ENCODE data around the gene KMT5B. TPM values are rescaled to one million over a fixed set of nuclear protein-coding genes. Genes with fewer than 3 reads are reported as not detected.

KMT5B gene
- total and polyA plus RNA-seq, 2 of the 4 experiments (the other 2 are of a cell fraction) = 11.2 to 13.4 TPM

DNA sequence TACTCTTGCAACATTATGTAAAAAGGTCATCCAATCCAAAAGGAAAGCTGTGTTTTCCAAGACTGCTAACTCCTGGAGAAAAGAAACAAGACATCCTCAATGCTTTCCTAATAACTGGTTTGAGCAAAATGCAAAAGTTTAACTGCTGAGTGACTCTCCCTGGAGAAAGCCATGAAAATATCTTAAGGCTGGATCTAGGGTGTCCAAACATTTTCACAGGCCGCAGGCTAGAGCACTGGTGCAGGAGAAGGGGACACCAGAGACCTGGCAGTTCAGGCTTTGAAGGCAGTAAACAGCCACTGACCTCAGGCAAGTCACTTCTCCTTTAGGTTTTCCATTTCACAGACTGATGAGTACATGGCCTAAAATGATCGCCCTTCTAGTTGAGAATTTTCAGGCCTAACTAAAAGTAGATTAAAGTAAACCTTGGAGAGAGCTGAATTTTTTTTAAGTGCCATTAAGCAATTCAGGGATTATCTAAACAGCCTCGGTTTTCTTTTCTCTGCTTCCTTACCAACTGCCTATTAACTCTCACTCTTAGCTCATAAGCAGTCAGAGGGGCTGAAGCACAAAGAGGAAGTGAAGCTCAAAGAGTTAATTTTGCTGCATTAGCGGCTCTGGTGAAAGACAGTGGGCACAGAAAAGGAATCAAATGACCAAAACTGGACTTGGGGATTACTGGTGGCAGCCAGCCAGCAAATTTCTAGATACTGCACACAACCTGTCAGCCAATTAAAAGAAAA, 94.2 kb downstream of the KMT5B start:
- no peak for TF ChIP-seq MAFK (IDR thresholded peaks at IDR 0.05; ENCODE audit: low read depth, low read length)
- TF ChIP-seq RCOR1 (IDR thresholded peaks at IDR 0.05; ENCODE audit: insufficient replicate concordance, low read length) = no peak
- TF ChIP-seq SMC3 (IDR thresholded peaks at IDR 0.05; ENCODE audit: low read depth, low read length) = no peak
- no peak for TF ChIP-seq CEBPB (IDR thresholded peaks at IDR 0.05; ENCODE audit: low read depth, low read length)
- TF ChIP-seq RFX5 (IDR thresholded peaks at IDR 0.05; ENCODE audit: low read depth, low read length) = no peak
- no peak for TF ChIP-seq MAZ (IDR thresholded peaks at IDR 0.05; ENCODE audit: borderline replicate concordance, low read depth, low read length)
- TF ChIP-seq USF2 (IDR thresholded peaks at IDR 0.05; ENCODE audit: low read depth, low read length) = no peak
- no peak for TF ChIP-seq CHD1 (IDR thresholded peaks at IDR 0.05; ENCODE audit: low read depth, low read length)
- TF ChIP-seq MXI1 (IDR thresholded peaks at IDR 0.05; ENCODE audit: borderline replicate concordance, low read depth, low read length) = no peak
- no peak for TF ChIP-seq POLR2A (IDR thresholded peaks at IDR 0.05; ENCODE audit: low read depth, low read length)
- no peak for TF ChIP-seq BHLHE40 (IDR thresholded peaks at IDR 0.05; ENCODE audit: low read depth, low read length)
- TF ChIP-seq, protein P1, sequence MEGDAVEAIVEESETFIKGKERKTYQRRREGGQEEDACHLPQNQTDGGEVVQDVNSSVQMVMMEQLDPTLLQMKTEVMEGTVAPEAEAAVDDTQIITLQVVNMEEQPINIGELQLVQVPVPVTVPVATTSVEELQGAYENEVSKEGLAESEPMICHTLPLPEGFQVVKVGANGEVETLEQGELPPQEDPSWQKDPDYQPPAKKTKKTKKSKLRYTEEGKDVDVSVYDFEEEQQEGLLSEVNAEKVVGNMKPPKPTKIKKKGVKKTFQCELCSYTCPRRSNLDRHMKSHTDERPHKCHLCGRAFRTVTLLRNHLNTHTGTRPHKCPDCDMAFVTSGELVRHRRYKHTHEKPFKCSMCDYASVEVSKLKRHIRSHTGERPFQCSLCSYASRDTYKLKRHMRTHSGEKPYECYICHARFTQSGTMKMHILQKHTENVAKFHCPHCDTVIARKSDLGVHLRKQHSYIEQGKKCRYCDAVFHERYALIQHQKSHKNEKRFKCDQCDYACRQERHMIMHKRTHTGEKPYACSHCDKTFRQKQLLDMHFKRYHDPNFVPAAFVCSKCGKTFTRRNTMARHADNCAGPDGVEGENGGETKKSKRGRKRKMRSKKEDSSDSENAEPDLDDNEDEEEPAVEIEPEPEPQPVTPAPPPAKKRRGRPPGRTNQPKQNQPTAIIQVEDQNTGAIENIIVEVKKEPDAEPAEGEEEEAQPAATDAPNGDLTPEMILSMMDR (conservative IDR thresholded peaks at IDR 0.05; ENCODE audit: low read depth, low read length) = no peak
- no peak overlapping the region for H4K8ac ChIP-seq (ENCODE audit: low read depth in 2 of 2, low read length in 2 of 2)
- WGBS, 2 experiments (ENCODE audit: extremely low coverage in 2 of 2, insufficient read length in 1 of 2) = no CpG with 5 or more reads among the region's 4 CpGs
- H4K20me1 ChIP-seq (ENCODE audit: insufficient read depth, low read length) = peaks cover 20% of the 10 kb centered on the region; the same call in 1 of the 2 replicates
- in situ Hi-C loops (cut with MboI; ENCODE audit: low sequenced_read_pairs) (no loop called here), intact Hi-C loops (cut with micrococcal nuclease) (loop anchor here (5.0 kb wide), 1 partner anchor 107 kb away; the partner anchor contains the start of gene ALDH3B1), dilution Hi-C loops (cut with HindIII; ENCODE audit: low sequenced_read_pairs, unreplicated experiment) (no loop called here)
- no peak overlapping the region for H4K91ac ChIP-seq (ENCODE audit: insufficient read depth, low read depth, low read length)
- H3K4me3 ChIP-seq (ENCODE audit: insufficient read depth, low read depth, low read length) = 0 out of 2 replicates have a peak overlapping the region, but pooled peaks have one; percentile 2
- H3K9me3 ChIP-seq (ENCODE audit: control insufficient read depth, insufficient read depth, low read length) = no peaks in the 10 kb centered on the region
- BruUV-seq (replicated peaks) = no TSS peak
- H3K4me2 ChIP-seq (ENCODE audit: low read depth, low read length) = peak overlapping the region; percentile 66
- no peak overlapping the region for H2BK120ac ChIP-seq (ENCODE audit: low read depth, low read length)
- H2BK5ac ChIP-seq (ENCODE audit: low read depth, low read length, poor library complexity, severe bottlenecking) = no peak overlapping the region
- DNase-seq = peak; percentile 38
- H2AK9ac ChIP-seq (replicated peaks; ENCODE audit: low read depth, low read length, poor library complexity) = no peak overlapping the region
- no peaks in the 10 kb centered on the region for H3K27me3 ChIP-seq (ENCODE audit: control insufficient read depth, insufficient read depth, low read length)
- ChIA-PET POLR2A (ENCODE audit: unreplicated experiment) (no interaction called here), CTCF (no interaction called here)
- no peak overlapping the region for H2AK5ac ChIP-seq (ENCODE audit: low read depth, low read length)
- peaks cover 12% of the 10 kb centered on the region for H3K4me1 ChIP-seq (ENCODE audit: control insufficient read depth, insufficient read depth, low read length)
- H3K14ac ChIP-seq (replicated peaks; ENCODE audit: low read depth, low read length) = no peak overlapping the region; the same call in 1 of the 2 replicates
- H3K18ac ChIP-seq (ENCODE audit: low read depth, low read length) = no peak overlapping the region
- no peak overlapping the region for H2AFZ ChIP-seq (replicated peaks; ENCODE audit: low read length, poor library complexity)
- no peak overlapping the region for H3K56ac ChIP-seq (ENCODE audit: extremely low read depth, insufficient read depth, low read length)
- no peak for ATAC-seq (ENCODE audit: low read depth)
- no peaks in the 10 kb centered on the region for H3K36me3 ChIP-seq (ENCODE audit: control insufficient read depth, insufficient read depth, low read length)
- H3K27ac ChIP-seq (ENCODE audit: insufficient read depth, low read length) = peak overlapping the region; percentile 63; the same call in 1 of the 2 replicates
- H3K9me1 ChIP-seq (ENCODE audit: insufficient read depth, low read length) = no peaks in the 10 kb centered on the region; the same call in 1 of the 2 replicates
- H2BK15ac ChIP-seq (ENCODE audit: low read depth, low read length) = no peak overlapping the region
- H2BK20ac ChIP-seq (ENCODE audit: low read depth, low read length) = no peak overlapping the region
- H3K79me1 ChIP-seq (ENCODE audit: low read depth in 1 of 2, low read length in 2 of 2) = peaks cover 18 to 52% of the 10 kb centered on the region in 2 experiments
- H3K4ac ChIP-seq (ENCODE audit: low read depth, low read length) = no peak overlapping the region
- H3K9ac ChIP-seq (ENCODE audit: low read depth, low read length) = peak overlapping the region; percentile 16; the same call in 1 of the 2 replicates
- peak overlapping the region; percentile 40 for H4K5ac ChIP-seq (ENCODE audit: low read depth, low read length)
- peak overlapping the region; percentile 19; the same call in 1 of the 2 replicates for H3K23ac ChIP-seq (ENCODE audit: low read depth, low read length)

Data from IMR-90 (cell line).